K562 (cell line): ENCODE measurements around the gene ELMO1.

ENCODE experiments used
- MAFG ChIP-seq: fragments of 450-650 bp; conservative IDR thresholded peaks from 2 replicates; pipeline ENCODE4 v1.6.1; 2016; ENCODE audit warnings: missing genetic modification characterization, missing compliant biosample characterization
- ZNF444 ChIP-seq: fragments of 250-450 bp; sonication (Bioruptor Pico); IDR thresholded peaks from 2 replicates; pipeline ENCODE4 v1.4.0; 2020; ENCODE audit warnings: mild to moderate bottlenecking, moderate library complexity

- no peak for TF ChIP-seq ZNF444
- peak; percentile 79 for TF ChIP-seq MAFG (tag)
Measured at GRCh38 chr7:37110660-37111424, 337.8 kb downstream of the ELMO1 start.
